Measurements from ENCODE around the gene TMEM150B. TPM values are rescaled to one million over a fixed set of nuclear protein-coding genes. Genes with fewer than 3 reads are reported as not detected.

TMEM150B gene
- total RNA-seq, 3 donors from 2014 or later (not counting 1 experiment from before 2014, with no cell fraction given): 0.87 to 2.1 TPM; not detected in 1

GRCh38 chr19:55345101-55345817 lies 20.1 kb upstream of the TMEM150B start:
- WGBS (ENCODE audit: insufficient coverage): 96% methylated on average over 22 of the region's 22 CpGs
- TF ChIP-seq, protein P1, sequence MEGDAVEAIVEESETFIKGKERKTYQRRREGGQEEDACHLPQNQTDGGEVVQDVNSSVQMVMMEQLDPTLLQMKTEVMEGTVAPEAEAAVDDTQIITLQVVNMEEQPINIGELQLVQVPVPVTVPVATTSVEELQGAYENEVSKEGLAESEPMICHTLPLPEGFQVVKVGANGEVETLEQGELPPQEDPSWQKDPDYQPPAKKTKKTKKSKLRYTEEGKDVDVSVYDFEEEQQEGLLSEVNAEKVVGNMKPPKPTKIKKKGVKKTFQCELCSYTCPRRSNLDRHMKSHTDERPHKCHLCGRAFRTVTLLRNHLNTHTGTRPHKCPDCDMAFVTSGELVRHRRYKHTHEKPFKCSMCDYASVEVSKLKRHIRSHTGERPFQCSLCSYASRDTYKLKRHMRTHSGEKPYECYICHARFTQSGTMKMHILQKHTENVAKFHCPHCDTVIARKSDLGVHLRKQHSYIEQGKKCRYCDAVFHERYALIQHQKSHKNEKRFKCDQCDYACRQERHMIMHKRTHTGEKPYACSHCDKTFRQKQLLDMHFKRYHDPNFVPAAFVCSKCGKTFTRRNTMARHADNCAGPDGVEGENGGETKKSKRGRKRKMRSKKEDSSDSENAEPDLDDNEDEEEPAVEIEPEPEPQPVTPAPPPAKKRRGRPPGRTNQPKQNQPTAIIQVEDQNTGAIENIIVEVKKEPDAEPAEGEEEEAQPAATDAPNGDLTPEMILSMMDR (IDR thresholded peaks at IDR 0.05): no peak
- DNase-seq (no peak), ATAC-seq (no peak)
- Histone ChIP-seq H3K4me3 (ENCODE audit: low read length) (no peak overlapping the region), H3K4me1 (ENCODE audit: control insufficient read depth, insufficient read depth, low read length) (peaks cover 15% of the 10 kb centered on the region), H3K9me3 (ENCODE audit: control insufficient read depth, insufficient read depth, low read length) (no peaks in the 10 kb centered on the region), H3K27ac (ENCODE audit: low read length) (no peak overlapping the region), H3K27me3 (ENCODE audit: control insufficient read depth, insufficient read depth, low read length) (no peaks in the 10 kb centered on the region), H3K36me3 (ENCODE audit: control insufficient read depth, insufficient read depth, low read length) (peaks cover 4% of the 10 kb centered on the region)
- Mint-ChIP-seq H3K27ac (peak overlapping the region in 1 of 2 donors; percentile 2), H3K27me3 (ENCODE audit: low read depth in 2 of 2) (no peaks in the 10 kb centered on the region), H3K4me3 (no peak overlapping the region), H3K4me1 (peaks cover 10 to 23% of the 10 kb centered on the region in 2 donors), H3K36me3 (no peaks in the 10 kb centered on the region), H3K9me3 (no peaks in the 10 kb centered on the region)
- intact Hi-C loops (cut with micrococcal nuclease): no loop called here

DNA sequence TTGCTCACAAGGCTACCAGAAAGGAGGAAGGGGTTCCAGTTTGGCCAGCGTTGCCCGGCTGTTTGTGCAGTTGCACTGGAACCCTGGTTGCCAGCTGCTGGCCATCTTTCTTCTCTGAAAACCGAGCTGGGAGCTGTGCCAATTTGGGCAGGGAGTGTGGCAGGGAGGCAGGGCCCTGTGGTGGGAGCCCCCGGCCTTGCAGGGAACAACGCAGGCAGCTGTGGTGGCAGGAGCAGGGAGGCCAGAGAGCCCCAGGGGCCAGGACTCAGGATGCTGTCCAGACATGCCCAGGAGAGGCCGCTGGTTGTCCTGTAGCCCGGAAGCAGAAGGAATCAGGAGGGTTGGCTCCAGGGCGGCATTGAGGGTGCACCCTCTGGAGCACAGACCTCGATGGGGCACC lies 19.3 kb upstream of the TMEM150B start:
- ATAC-seq (no peak), DNase-seq (no peak)
- no peak overlapping the region for H3K27ac ChIP-seq (ENCODE audit: low read length)
- H3K4me3 Mint-ChIP-seq: no peak overlapping the region
- H3K27ac Mint-ChIP-seq: no peak overlapping the region
- peaks cover 19% of the 10 kb centered on the region for H3K4me1 ChIP-seq (ENCODE audit: control insufficient read depth, insufficient read depth, low read length)
- H3K27me3 ChIP-seq (ENCODE audit: control insufficient read depth, insufficient read depth, low read length): no peaks in the 10 kb centered on the region
- peaks cover 4% of the 10 kb centered on the region for H3K36me3 ChIP-seq (ENCODE audit: control insufficient read depth, insufficient read depth, low read length)
- no peaks in the 10 kb centered on the region for H3K9me3 Mint-ChIP-seq
- intact Hi-C loops (cut with micrococcal nuclease): no loop called here
- H3K27me3 Mint-ChIP-seq (ENCODE audit: low read depth in 2 of 2): no peaks in the 10 kb centered on the region
- H3K9me3 ChIP-seq (ENCODE audit: control insufficient read depth, insufficient read depth, low read length): no peaks in the 10 kb centered on the region
- TF ChIP-seq, protein P1 (IDR thresholded peaks at IDR 0.05): no peak
- 91% methylated on average over 9 of the region's 9 CpGs for WGBS (ENCODE audit: insufficient coverage)
- H3K4me3 ChIP-seq (ENCODE audit: low read length): no peak overlapping the region
- H3K36me3 Mint-ChIP-seq: no peaks in the 10 kb centered on the region
- H3K4me1 Mint-ChIP-seq: peaks cover 10 to 31% of the 10 kb centered on the region in 2 donors

GRCh38 chr19:55341595-55342531 lies 16.7 kb upstream of the TMEM150B start:
- no peaks in the 10 kb centered on the region for H3K9me3 ChIP-seq (ENCODE audit: control insufficient read depth, insufficient read depth, low read length)
- Mint-ChIP-seq H3K9me3 (no peaks in the 10 kb centered on the region), H3K36me3 (no peaks in the 10 kb centered on the region), H3K4me1 (peaks cover 18 to 41% of the 10 kb centered on the region in 2 donors), H3K4me3 (peak overlapping the region; percentile 21), H3K27ac (peak overlapping the region in 1 of 2 donors; percentile 99), H3K27me3 (ENCODE audit: low read depth in 2 of 2) (peaks cover 0 to 3% of the 10 kb centered on the region in 2 donors)
- H3K36me3 ChIP-seq (ENCODE audit: control insufficient read depth, insufficient read depth, low read length): peaks cover 4% of the 10 kb centered on the region
- 95% methylated on average over 50 of the region's 50 CpGs for WGBS (ENCODE audit: insufficient coverage)
- H3K27ac ChIP-seq (ENCODE audit: low read length): no peak overlapping the region
- intact Hi-C loops (cut with micrococcal nuclease): no loop called here
- H3K4me3 ChIP-seq (ENCODE audit: low read length): no peak overlapping the region
- no peaks in the 10 kb centered on the region for H3K27me3 ChIP-seq (ENCODE audit: control insufficient read depth, insufficient read depth, low read length)
- no peak for DNase-seq
- peaks cover 31% of the 10 kb centered on the region for H3K4me1 ChIP-seq (ENCODE audit: control insufficient read depth, insufficient read depth, low read length)
- no peak for ATAC-seq
- TF ChIP-seq, protein P1 (IDR thresholded peaks at IDR 0.05): no peak

Data from natural killer cell (primary cell).